NCI-H1092 (cell line): ENCODE results near the gene STK17B.
"Not testable (repeated sequence)": the region's sequence is repeated elsewhere in the genome, so short reads cannot be mapped to it uniquely, and the experiment has no call there.

ENCODE experiments used
- DNase-seq: peaks from one replicate; lab custom pipeline; 2025; lab: John Stamatoyannopoulos, UW

Gene STK17B

DNA sequence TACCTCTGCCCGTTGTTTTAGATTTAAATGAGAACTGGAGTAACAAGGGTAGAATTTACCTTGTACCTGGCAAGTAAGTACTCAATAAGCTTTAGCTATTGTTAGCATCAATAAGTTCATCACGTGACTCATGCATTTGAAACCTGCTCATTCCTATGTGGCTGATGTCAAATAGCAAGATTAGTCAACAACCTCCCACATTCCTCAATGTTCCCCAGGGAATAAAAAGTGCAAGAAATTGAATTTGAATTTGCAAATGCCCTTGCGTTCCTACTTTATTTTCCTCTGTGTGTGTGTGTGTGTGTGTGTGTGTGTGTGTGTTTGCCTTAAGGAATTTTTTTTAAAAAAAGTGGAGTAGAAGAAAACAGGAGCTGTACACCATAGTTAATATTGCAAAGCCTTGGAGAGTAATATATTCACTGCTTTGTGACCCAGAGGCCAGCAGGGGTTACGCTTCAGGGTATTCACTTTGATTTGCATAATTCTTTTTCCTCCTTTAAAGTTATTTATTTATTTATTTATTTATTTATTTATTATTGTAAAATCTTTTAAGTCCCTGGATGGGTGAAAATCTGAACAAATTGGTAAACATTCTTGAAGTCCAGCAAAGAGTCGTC is 58.9 kb downstream of the STK17B start:
- DNase-seq, result no peak

- no peak for DNase-seq
Measured at GRCh38 chr2:196108604-196109003, 62.8 kb downstream of the STK17B start.

DNA sequence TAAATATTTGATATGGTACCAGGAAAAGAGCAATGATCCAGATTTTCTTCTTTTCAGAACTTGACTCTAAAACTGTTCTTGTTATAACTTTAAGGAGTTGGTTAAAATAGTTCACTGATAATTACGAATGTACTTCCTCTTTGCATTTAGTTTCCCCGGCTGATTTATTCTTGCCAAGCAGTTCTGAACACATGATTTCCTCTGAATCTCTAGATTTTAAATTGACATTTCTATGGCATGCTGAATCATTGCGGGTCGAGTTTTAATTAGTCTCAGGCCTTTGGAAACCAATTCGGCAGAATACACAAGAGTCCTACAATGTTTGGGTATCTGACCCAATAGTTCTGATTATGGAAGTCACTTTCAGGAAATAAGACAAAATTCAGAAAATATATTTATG is 65.4 kb downstream of the STK17B start:
- DNase-seq, result no peak

GRCh38 chr2:196104066-196104465 is 67.3 kb downstream of the STK17B start:
- DNase-seq, result no peak

- no peak for DNase-seq
Measured at GRCh38 chr2:196103626-196104025, 67.8 kb downstream of the STK17B start.

- no peak for DNase-seq
Measured at GRCh38 chr2:196101325-196101991, 69.9 kb downstream of the STK17B start.

DNA sequence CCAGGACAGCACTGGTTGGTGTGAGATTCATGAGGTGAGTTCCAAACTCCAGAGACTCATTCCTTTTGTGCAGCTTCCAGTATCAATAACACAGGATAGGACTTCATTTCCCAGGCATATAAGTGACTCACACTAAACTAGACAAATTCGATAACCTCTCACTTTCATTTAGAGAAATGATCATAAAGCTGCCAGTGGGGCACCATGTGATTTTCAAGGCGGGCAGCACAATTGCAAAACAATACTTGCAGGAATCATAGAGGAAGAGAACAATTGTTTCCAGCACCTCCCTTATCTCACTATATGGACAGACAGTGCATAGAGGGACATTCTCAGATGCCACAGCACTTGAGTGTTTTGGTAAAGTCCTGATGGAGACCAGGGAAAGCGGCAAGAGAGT is 71.5 kb downstream of the STK17B start:
- no peak for DNase-seq

DNA sequence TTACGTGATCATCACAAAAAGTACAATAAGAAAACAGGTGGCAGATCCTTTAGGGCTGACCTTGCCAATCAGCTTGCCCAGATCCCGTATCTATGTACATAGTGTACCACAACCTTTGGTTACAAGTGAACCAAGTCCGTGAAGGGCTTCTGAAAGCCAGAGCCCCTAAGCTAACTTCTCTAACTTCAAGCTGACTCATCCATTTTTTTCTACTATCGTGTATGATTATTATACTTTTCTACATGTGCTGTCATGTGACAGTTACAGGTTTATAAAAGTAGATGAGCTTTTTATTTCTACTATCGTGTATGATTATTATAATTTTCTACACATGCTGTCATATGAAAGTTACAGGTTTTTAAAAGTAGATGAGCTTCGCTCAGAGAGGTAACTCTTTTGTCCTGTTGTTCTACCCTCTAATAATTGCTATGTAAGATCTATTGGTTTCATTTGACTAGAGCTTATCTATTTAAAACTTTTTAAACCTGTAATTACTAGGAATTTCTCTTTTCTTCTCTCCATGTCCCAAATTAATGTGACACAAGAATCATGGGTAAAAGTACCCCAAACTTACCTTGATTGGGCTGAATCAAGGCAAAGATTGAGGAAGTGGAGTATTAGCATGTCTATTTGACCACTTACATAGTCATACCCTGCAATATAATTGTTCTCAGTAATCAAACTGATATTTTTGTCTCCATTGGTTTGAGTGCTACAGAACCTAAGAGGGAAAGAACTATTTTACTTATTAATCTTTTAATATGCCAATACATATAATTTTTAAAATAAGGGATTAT is 73.3 kb downstream of the STK17B start:
- DNase-seq, result no peak

DNA sequence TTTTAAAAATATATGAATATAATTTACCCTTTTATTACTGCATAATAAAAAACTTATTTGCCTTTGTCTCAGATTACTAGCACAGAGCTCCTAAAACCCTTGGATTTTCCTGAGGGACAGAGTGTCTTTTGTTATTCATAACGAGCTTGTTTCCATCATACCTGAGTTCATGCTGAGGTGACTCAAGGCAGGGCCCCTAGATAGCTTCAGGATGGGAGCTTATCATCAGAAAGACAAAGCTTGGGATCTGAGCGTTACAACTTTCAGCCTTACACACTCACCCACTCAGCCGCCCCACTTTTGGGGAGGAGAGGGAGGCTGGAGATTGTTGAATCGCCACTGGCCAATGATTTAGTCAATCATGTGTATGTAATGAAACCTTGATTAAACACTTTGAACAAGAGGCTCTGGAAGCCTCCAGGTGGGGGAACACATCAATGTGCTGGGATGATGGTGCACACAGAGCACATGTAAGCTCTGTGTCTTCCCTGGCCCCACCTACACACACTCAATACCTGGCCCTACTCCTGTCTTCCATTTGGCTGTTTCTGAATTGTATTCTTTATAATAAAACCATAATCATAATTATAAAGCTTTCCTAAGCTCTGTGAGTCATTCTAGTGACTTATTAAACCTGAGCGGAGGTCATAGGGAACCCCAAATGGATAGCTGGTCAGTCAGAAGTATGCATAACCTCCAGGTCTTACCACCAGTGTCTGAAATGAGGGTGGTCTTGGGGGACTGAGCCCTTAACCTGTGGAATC is 74.2 kb downstream of the STK17B start:
- no peak for DNase-seq

- DNase-seq, result no peak
Measured at GRCh38 chr2:196096264-196096663, 75.1 kb downstream of the STK17B start.

- DNase-seq, result not testable (repeated sequence)
Measured at GRCh38 chr2:196089448-196089847, 81.9 kb downstream of the STK17B start.

DNA sequence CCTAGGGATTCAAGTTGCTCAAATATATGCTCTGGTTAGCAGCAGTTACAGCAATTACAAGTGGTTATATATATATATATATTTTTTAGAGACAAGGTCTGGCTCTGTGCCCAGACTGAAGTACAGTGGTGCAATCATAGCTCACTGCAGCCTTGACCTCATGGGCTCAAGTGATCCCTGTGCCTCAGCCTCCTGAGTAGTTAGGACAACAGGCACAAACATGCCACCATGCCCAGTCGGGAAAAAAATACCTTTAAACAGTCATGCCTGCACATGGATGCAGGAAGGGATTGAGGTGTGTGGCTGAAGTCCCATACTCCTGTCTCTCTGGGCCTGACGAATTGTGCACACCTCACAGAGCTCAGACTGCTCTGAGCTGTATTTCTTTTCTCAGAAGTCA is 83.2 kb downstream of the STK17B start:
- no peak for DNase-seq

GRCh38 chr2:196086517-196087368 is 84.6 kb downstream of the STK17B start:
- DNase-seq, result no peak

GRCh38 chr2:196083601-196084000 is 87.8 kb downstream of the STK17B start:
- no peak for DNase-seq
